ENCODE data around the gene CCSER1.

The CCSER1 gene

GRCh38 chr4:90503677-90504076 lies 376.5 kb downstream of the CCSER1 start:
- DNase-seq (ENCODE audit: low read depth) = no peak
- peaks cover 24% of the 10 kb centered on the region for H3K9me3 ChIP-seq (ENCODE audit: control insufficient read depth, low read length)
- no peak overlapping the region for H3K4me3 ChIP-seq (ENCODE audit: low read length)
- no peaks in the 10 kb centered on the region for H3K27me3 ChIP-seq (replicated peaks; ENCODE audit: control insufficient read depth, insufficient read depth, low read length)
- no peaks in the 10 kb centered on the region for H3K36me3 ChIP-seq (ENCODE audit: control insufficient read depth, insufficient read depth, low read length, severe bottlenecking)
- H3K4me1 ChIP-seq (ENCODE audit: control insufficient read depth, insufficient read depth, low read length) = no peaks in the 10 kb centered on the region
- no peak overlapping the region for H3K9ac ChIP-seq (ENCODE audit: low read length)

- H3K36me3 ChIP-seq (ENCODE audit: control insufficient read depth, insufficient read depth, low read length, severe bottlenecking) = no peaks in the 10 kb centered on the region
- no peak overlapping the region for H3K9ac ChIP-seq (ENCODE audit: low read length)
- no peaks in the 10 kb centered on the region for H3K27me3 ChIP-seq (replicated peaks; ENCODE audit: control insufficient read depth, insufficient read depth, low read length)
- H3K4me1 ChIP-seq (ENCODE audit: control insufficient read depth, insufficient read depth, low read length) = no peaks in the 10 kb centered on the region
- no peak overlapping the region for H3K4me3 ChIP-seq (ENCODE audit: low read length)
- no peaks in the 10 kb centered on the region for H3K9me3 ChIP-seq (ENCODE audit: control insufficient read depth, low read length)
- peak; percentile 1 for DNase-seq (ENCODE audit: low read depth)
Measured at GRCh38 chr4:90515191-90515590, 388.0 kb downstream of the CCSER1 start.

GRCh38 chr4:90528551-90528950 lies 401.4 kb downstream of the CCSER1 start:
- H3K9ac ChIP-seq (ENCODE audit: low read length) = no peak overlapping the region
- no peaks in the 10 kb centered on the region for H3K4me1 ChIP-seq (ENCODE audit: control insufficient read depth, insufficient read depth, low read length)
- DNase-seq (ENCODE audit: low read depth) = no peak
- H3K9me3 ChIP-seq (ENCODE audit: control insufficient read depth, low read length) = no peaks in the 10 kb centered on the region
- no peaks in the 10 kb centered on the region for H3K36me3 ChIP-seq (ENCODE audit: control insufficient read depth, insufficient read depth, low read length, severe bottlenecking)
- H3K27me3 ChIP-seq (replicated peaks; ENCODE audit: control insufficient read depth, insufficient read depth, low read length) = no peaks in the 10 kb centered on the region
- H3K4me3 ChIP-seq (ENCODE audit: low read length) = no peak overlapping the region

- Histone ChIP-seq H3K36me3 (ENCODE audit: control insufficient read depth, insufficient read depth, low read length, severe bottlenecking) (no peaks in the 10 kb centered on the region), H3K4me3 (ENCODE audit: low read length) (no peak overlapping the region), H3K4me1 (ENCODE audit: control insufficient read depth, insufficient read depth, low read length) (no peaks in the 10 kb centered on the region), H3K27me3 (replicated peaks; ENCODE audit: control insufficient read depth, insufficient read depth, low read length) (no peaks in the 10 kb centered on the region), H3K9me3 (ENCODE audit: control insufficient read depth, low read length) (no peaks in the 10 kb centered on the region), H3K9ac (ENCODE audit: low read length) (no peak overlapping the region)
- DNase-seq (ENCODE audit: low read depth) = no peak
Measured at GRCh38 chr4:90536408-90536807, 409.2 kb downstream of the CCSER1 start.

GRCh38 chr4:90537491-90537890 lies 410.3 kb downstream of the CCSER1 start:
- no peaks in the 10 kb centered on the region for H3K4me1 ChIP-seq (ENCODE audit: control insufficient read depth, insufficient read depth, low read length)
- H3K36me3 ChIP-seq (ENCODE audit: control insufficient read depth, insufficient read depth, low read length, severe bottlenecking) = no peaks in the 10 kb centered on the region
- H3K9me3 ChIP-seq (ENCODE audit: control insufficient read depth, low read length) = no peaks in the 10 kb centered on the region
- no peaks in the 10 kb centered on the region for H3K27me3 ChIP-seq (replicated peaks; ENCODE audit: control insufficient read depth, insufficient read depth, low read length)
- H3K9ac ChIP-seq (ENCODE audit: low read length) = no peak overlapping the region
- DNase-seq (ENCODE audit: low read depth) = peak; percentile 1
- no peak overlapping the region for H3K4me3 ChIP-seq (ENCODE audit: low read length)

- Histone ChIP-seq H3K4me1 (ENCODE audit: control insufficient read depth, insufficient read depth, low read length) (no peaks in the 10 kb centered on the region), H3K4me3 (ENCODE audit: low read length) (no peak overlapping the region), H3K27me3 (replicated peaks; ENCODE audit: control insufficient read depth, insufficient read depth, low read length) (no peaks in the 10 kb centered on the region), H3K9ac (ENCODE audit: low read length) (no peak overlapping the region), H3K9me3 (ENCODE audit: control insufficient read depth, low read length) (no peaks in the 10 kb centered on the region), H3K36me3 (ENCODE audit: control insufficient read depth, insufficient read depth, low read length, severe bottlenecking) (no peaks in the 10 kb centered on the region)
- DNase-seq (ENCODE audit: low read depth) = no peak
Measured at GRCh38 chr4:90540536-90540935, 413.3 kb downstream of the CCSER1 start.

- Histone ChIP-seq H3K9ac (ENCODE audit: low read length) (no peak overlapping the region), H3K4me3 (ENCODE audit: low read length) (no peak overlapping the region), H3K27me3 (replicated peaks; ENCODE audit: control insufficient read depth, insufficient read depth, low read length) (no peaks in the 10 kb centered on the region), H3K36me3 (ENCODE audit: control insufficient read depth, insufficient read depth, low read length, severe bottlenecking) (no peaks in the 10 kb centered on the region), H3K4me1 (ENCODE audit: control insufficient read depth, insufficient read depth, low read length) (no peaks in the 10 kb centered on the region), H3K9me3 (ENCODE audit: control insufficient read depth, low read length) (no peaks in the 10 kb centered on the region)
- no peak for DNase-seq (ENCODE audit: low read depth)
Measured at GRCh38 chr4:90542216-90542615, 415.0 kb downstream of the CCSER1 start.

- H3K27me3 ChIP-seq (replicated peaks; ENCODE audit: control insufficient read depth, insufficient read depth, low read length) = no peaks in the 10 kb centered on the region
- no peak overlapping the region for H3K4me3 ChIP-seq (ENCODE audit: low read length)
- H3K9ac ChIP-seq (ENCODE audit: low read length) = no peak overlapping the region
- no peaks in the 10 kb centered on the region for H3K4me1 ChIP-seq (ENCODE audit: control insufficient read depth, insufficient read depth, low read length)
- H3K36me3 ChIP-seq (ENCODE audit: control insufficient read depth, insufficient read depth, low read length, severe bottlenecking) = no peaks in the 10 kb centered on the region
- H3K9me3 ChIP-seq (ENCODE audit: control insufficient read depth, low read length) = no peaks in the 10 kb centered on the region
- no peak for DNase-seq (ENCODE audit: low read depth)
Measured at GRCh38 chr4:90543419-90544170, 416.4 kb downstream of the CCSER1 start.

GRCh38 chr4:90544532-90545045 lies 417.4 kb downstream of the CCSER1 start:
- no peak overlapping the region for H3K4me3 ChIP-seq (ENCODE audit: low read length)
- no peaks in the 10 kb centered on the region for H3K27me3 ChIP-seq (replicated peaks; ENCODE audit: control insufficient read depth, insufficient read depth, low read length)
- DNase-seq (ENCODE audit: low read depth) = no peak
- H3K9ac ChIP-seq (ENCODE audit: low read length) = no peak overlapping the region
- H3K36me3 ChIP-seq (ENCODE audit: control insufficient read depth, insufficient read depth, low read length, severe bottlenecking) = no peaks in the 10 kb centered on the region
- H3K4me1 ChIP-seq (ENCODE audit: control insufficient read depth, insufficient read depth, low read length) = no peaks in the 10 kb centered on the region
- no peaks in the 10 kb centered on the region for H3K9me3 ChIP-seq (ENCODE audit: control insufficient read depth, low read length)

GRCh38 chr4:90545380-90545779 lies 418.2 kb downstream of the CCSER1 start:
- Histone ChIP-seq H3K4me1 (ENCODE audit: control insufficient read depth, insufficient read depth, low read length) (no peaks in the 10 kb centered on the region), H3K9ac (ENCODE audit: low read length) (no peak overlapping the region), H3K36me3 (ENCODE audit: control insufficient read depth, insufficient read depth, low read length, severe bottlenecking) (no peaks in the 10 kb centered on the region), H3K27me3 (replicated peaks; ENCODE audit: control insufficient read depth, insufficient read depth, low read length) (no peaks in the 10 kb centered on the region), H3K4me3 (ENCODE audit: low read length) (no peak overlapping the region), H3K9me3 (ENCODE audit: control insufficient read depth, low read length) (no peaks in the 10 kb centered on the region)
- DNase-seq (ENCODE audit: low read depth) = no peak

GRCh38 chr4:90546114-90546513 lies 418.9 kb downstream of the CCSER1 start:
- no peak for DNase-seq (ENCODE audit: low read depth)
- Histone ChIP-seq H3K27me3 (replicated peaks; ENCODE audit: control insufficient read depth, insufficient read depth, low read length) (no peaks in the 10 kb centered on the region), H3K9ac (ENCODE audit: low read length) (no peak overlapping the region), H3K4me1 (ENCODE audit: control insufficient read depth, insufficient read depth, low read length) (no peaks in the 10 kb centered on the region), H3K9me3 (ENCODE audit: control insufficient read depth, low read length) (no peaks in the 10 kb centered on the region), H3K4me3 (ENCODE audit: low read length) (no peak overlapping the region), H3K36me3 (ENCODE audit: control insufficient read depth, insufficient read depth, low read length, severe bottlenecking) (no peaks in the 10 kb centered on the region)

- H3K4me3 ChIP-seq (ENCODE audit: low read length) = no peak overlapping the region
- DNase-seq (ENCODE audit: low read depth) = no peak
Measured at GRCh38 chr4:90570615-90571014, 443.4 kb downstream of the CCSER1 start.

More at GRCh38 chr4:90570615-90571014, 443.4 kb downstream of the CCSER1 start:
- no peaks in the 10 kb centered on the region for H3K27me3 ChIP-seq (replicated peaks; ENCODE audit: control insufficient read depth, insufficient read depth, low read length)
- no peaks in the 10 kb centered on the region for H3K4me1 ChIP-seq (ENCODE audit: control insufficient read depth, insufficient read depth, low read length)
- H3K36me3 ChIP-seq (ENCODE audit: control insufficient read depth, insufficient read depth, low read length, severe bottlenecking) = no peaks in the 10 kb centered on the region
- H3K9me3 ChIP-seq (ENCODE audit: control insufficient read depth, low read length) = no peaks in the 10 kb centered on the region
- H3K9ac ChIP-seq (ENCODE audit: low read length) = no peak overlapping the region

All from adipocyte (in vitro differentiated cells).